Stimulated activated CD4-positive, alpha-beta T cell treated with anti-CD3 and anti-CD28 coated beads, Interleukin-12 subunit alpha, Interleukin-12 subunit beta, amount 100 ng/mL, for 48 hours (primary cell): ENCODE measurements around the gene EHMT2.
A peak's percentile ranks its signal among the peaks of the same experiment; 100 is the strongest.

Experiments used
- DNase-seq, 3 donors: peaks; one replicate each; pipeline ENCODE4 v3.0.0-alpha.2; 2020; ENCODE audit warnings: low read depth in 2 of 3, low spot score in 1 of 3

EHMT2 gene

DNA sequence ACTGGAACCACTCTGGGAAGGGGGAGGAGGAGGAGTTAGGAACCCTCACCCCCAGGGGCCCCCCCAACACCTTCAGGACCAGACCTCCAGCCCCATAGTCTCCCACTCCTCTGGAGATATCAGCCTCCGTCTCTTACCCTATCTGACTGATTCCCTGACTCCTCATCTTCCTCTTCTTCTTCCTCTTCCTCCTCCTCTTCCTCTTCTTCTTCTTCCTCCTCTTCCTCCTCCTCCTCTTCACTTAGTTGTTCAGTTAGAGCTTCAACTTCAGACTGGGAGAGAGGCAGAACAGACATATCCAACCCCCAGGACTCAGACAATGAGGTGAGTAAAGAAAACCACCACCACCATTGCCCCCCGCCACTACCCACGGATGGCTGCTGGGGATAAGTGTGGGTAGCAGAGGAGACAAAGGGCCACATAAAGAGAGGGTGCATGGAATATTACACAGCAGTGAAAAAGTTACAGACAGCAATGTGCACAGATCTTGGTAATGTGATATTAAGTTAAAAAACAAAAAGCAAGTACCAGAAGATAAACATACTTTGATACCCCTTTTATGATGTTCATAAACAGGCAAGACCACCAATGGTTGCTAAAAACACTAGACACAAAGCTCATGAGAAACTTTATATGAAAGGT lies 8.0 kb downstream of the EHMT2 start:
- no peak for DNase-seq

DNA sequence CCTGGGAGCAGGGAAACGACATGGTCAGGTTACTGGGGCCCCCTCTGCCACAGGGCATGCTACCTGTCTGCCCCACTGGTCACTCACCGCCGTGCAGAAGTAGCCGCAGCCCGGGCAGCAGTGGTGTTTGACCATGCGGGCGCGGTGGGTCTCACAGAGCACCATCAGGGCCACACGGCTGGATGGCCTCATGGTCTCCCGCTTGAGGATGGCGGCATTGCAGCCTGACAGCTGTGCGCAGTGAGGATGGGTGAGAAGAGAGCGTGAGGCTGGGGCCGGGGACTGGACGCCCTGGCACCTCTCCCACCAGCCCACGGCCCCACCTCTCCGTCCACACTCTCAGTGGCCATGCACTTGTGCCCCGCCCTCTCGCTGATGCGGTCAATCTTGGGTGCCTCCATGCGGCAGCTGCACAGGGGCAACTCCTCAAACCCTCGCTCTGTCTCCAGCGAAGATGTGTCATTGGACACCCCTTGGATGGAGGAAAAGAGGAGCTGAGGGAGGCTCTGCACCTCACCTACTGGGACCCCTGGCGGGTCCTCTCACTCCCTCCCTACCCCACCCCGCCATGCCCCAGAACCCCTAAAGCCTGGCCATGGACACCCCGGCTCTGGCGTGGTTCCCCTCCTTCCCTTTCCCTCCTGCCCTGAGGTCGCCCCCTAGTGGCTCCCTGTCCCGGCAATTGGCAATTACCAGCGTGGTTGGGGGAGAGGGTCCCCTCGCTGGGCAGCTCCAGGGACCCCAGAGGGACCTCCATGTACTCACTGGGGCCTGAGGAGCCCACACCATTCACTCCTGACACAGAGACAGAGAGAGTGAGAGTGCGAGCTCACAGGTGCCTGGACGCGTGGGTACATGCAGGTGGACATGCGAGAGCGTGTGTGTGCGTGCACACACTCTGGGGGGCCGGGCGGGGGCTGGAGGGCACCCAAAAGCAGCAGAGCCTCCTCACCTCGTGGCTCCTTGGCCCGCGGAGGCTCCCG lies 8.9 kb downstream of the EHMT2 start:
- peak in 2 of 3 donors; percentile 43 to 44 for DNase-seq

DNA sequence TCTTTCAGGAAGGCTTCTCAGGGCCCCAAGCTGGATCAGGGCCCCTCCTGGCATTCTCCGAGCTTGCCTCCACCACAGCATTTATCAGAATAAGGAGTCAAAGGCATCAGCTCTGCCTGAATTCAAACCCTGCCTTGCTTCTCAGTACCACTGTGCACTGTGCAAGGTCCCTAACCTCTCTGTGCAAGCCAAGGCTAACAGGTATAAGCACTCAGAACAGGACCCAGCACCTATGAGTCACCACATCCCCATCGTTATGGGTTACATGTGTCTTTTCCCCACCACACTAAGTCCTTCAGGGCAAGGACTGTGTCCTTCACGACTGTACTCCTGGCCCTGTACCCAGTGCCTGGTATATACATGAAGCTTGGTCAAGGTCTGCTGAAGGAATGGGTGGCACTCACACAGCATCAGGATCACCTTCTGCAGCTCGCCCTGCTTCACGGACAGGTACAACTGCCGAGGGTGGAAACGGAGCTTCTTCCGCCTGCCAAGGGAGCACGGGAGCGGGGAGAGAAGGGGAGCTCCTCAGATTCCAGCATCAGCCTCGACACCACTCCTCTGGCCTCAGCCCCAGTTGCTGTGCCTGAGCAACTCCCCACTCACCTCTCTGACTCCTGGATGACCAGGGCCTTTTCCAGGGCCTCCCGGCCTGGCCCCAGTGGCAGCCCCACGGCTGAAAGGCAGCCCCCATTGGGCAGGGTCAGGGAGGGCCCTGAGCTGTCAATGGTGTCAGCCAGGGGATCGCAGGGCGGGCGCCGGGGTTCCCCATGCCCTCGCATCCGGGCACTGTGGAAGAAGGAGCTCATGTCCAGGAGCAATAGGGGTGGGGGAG lies 10.1 kb downstream of the EHMT2 start:
- DNase-seq = no peak

GRCh38 chr6:31886541-31886991 lies 10.9 kb downstream of the EHMT2 start:
- no peak for DNase-seq

DNA sequence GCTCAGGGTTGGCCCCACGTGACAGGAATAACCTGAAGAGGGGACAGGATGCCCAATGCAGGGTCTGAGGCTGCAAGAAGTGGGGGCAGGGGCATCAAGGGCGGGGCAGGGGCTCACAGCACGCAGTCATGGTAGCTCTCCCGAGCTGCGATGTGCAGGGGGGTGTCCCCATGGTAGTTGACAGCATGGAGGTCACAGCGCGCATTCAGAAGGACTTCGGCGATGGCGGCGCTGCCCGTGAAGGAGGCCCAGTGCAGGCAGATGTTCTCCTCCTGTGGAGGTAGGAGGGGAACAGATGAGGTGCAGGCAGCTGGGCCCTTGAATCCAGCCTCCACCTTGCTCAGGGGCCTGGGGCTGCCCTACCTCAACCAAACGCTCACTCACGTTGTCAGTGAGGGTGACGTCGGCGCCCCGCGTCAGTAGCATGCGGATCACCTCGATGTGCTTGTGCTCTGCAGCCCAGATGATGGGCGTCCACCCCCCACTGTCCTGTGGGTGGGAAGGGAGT lies 12.9 kb downstream of the EHMT2 start:
- DNase-seq = no peak

DNA sequence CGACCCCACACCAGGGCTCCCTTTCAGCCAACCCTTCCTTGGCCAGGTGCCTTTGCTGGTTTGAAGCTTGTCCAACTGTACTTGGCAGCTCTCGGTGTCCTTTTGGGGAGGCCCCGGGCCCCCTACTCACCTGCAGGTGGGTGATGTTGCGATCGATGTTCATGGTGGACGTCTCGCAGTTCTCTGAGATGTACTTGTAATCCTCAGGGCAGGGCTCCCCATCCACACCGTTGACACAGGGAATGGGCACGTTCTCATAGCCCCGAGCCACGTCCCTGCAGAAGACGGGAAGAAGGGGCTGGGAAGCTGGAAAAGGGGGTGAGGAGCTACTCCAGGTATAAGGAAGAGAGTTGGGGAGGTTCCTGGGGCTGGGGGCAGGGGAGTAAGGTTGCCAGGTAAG lies 13.8 kb downstream of the EHMT2 start:
- DNase-seq = no peak

- DNase-seq = no peak
Observed at GRCh38 chr6:31882344-31882743, 15.2 kb downstream of the EHMT2 start.

DNA sequence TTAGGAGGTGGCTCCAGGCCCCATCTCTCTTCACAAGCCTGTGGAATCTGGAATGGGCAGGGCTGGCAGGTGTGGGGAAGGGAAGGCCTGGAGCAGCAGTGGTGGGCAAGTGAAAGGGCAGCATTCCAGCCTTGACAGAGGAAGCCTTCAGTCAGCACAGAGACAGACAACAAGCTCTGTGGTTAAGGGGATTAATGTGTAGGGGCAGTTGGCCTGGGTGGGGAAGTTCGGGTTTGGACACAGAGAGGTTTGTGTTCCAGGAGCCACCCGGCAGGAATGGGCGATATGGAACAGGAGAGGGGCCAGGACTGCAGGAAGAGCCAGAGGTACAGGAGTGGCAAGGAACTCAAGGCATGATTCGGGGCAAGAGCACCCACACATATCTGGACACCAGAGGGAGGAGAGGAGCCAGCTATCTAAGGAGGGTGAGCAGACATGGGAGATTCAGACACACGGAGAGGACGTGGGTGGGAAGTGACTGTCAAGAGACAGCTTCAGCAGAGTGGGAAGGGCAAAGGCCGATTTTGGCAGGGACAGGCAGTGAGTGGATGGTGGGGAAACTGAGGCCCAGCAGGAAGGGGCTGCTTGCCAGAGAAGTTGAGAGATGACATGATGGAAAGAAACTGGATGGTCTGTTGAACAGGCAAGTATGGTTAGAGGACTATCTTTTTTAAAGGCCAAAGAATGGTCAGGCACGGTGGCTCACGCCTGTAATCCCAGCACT lies 16.2 kb downstream of the EHMT2 start:
- DNase-seq = no peak

GRCh38 chr6:31880616-31881015 lies 16.9 kb downstream of the EHMT2 start:
- DNase-seq = no peak

- no peak for DNase-seq
Observed at GRCh38 chr6:31879901-31880300, 17.6 kb downstream of the EHMT2 start.

- DNase-seq = no peak
Observed at GRCh38 chr6:31879143-31879542, 18.4 kb downstream of the EHMT2 start.

- DNase-seq = no peak
Observed at GRCh38 chr6:31878726-31879125, 18.8 kb downstream of the EHMT2 start, which contains the start of gene SLC44A4. SLC44A4 (minus strand) TSS chr6:31878997; CDS start chr6:31878980, 17 bp downstream.

DNA sequence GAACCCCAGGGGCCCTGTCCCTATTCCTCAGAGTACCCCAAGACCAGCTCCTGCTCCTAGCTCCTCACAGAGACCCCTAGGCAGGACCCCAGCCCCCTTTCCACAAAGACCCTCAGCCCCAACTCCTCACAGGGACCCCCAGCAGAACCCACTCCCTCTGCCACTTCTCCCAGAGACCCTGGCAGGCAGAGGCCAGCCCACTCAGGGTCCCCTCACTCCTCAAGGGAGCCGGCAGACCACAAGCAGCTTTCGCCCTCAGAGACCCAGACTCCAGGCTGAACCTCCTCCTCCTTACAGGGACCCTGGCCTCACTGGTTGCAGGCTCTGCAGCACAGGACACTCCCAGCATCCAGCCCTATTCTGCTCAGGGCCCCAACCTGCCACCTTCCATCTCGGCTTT lies 19.3 kb downstream of the EHMT2 start:
- no peak for DNase-seq

DNA sequence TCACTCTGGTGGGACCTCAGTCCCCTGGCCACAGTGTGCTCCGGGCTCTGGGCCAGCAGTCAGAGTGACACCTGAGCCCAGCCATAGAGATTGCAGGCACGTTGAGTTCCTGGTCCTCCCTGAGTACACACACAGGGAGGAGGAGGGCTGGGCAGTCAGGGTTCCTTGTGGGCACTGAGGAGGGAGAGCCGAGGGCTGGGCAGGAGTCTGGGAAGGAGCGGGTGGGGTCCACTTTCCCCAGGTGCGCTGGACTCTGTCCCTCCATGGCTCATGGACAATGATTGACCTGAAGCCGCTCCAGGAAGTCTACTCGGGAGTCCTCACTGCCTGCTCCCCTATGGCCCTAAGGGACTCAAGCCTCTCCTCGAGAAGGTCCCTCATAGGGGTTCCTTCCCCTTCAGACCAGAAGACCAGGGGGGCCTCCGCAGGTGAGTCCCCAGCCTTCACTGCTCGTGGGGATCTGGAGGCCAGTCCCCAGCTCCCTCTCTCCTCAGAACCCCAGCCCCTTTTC lies 19.8 kb downstream of the EHMT2 start:
- DNase-seq = no peak

GRCh38 chr6:31877125-31877650 lies 20.3 kb downstream of the EHMT2 start:
- DNase-seq = no peak

DNA sequence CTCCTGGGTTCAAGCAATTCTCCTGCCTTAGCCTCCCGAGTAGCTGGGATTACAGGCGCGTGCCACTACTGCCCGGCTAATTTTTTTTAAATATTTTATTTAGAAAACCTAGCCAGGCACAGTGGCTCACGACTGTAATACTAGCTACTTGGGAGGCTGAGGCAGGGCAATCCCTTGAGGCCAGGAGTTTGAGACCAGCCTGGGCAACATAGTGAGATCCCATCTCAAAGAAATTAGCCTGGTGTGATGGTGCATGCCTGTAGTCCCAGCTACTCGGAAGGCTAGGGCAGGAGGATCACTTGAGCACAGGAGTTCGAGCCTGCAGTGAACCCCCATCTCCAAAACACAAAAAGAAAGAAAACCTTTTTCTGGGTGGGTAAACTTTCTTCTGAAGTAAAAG lies 21.1 kb downstream of the EHMT2 start:
- DNase-seq = no peak

DNA sequence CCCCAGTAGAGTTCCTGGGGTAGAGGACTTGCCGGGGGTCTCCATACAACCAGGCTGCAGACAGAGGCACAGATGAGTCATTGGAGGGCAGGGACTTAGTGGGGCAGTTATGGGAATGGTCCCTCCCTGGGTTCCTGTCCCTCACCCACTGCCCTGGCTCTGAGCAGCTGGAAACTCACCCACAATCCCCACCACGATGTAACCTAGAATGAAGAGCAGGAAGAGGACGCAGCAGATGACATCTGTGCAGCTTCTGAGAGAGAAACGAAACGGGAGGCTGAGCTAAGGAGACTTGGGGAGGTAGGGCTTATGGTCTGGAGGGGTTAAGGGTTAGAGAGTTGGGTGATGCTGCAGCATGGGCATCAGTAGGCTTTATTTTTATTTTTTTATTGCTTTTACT lies 21.6 kb downstream of the EHMT2 start:
- no peak for DNase-seq

DNA sequence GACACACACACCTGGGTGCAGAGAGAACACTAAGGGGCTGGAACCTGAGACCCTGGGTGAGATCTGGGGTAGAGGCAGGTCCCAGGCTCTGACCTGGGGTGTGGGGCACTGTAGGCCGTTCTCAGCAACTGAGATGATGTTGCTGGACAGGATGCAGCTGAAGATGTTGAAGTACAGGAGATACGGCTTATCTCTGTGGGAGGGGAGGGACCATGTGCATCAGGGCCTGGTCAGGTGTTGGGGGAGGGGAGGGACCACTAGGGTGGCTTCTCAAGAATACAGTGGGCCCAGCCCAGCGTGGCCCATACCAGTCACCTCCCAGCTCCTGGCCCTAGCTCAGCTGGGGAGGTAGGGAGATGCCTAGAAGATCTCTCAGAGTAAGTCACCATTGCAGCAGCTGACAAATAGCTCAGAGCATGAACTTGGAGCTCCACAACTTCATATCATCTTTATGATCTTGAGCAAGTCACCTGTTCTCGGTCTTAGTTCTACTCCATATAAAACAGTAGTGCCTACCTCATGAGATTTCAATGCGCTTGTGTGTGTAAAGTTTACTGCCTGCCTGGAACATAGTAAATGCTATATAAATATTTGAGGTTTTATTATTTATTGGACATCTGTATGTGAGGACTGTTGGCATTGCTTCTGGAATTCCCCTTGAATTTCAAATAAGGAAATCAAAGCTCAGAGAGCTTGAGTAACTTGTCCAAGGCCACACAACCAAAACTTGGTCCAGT lies 22.5 kb downstream of the EHMT2 start:
- no peak for DNase-seq

GRCh38 chr6:31874084-31874670 lies 23.3 kb downstream of the EHMT2 start:
- DNase-seq = no peak
